ES-I3 (cell line): ENCODE results near the gene RTN4R.

ENCODE experiments used
- H3K36me3 ChIP-seq: 2 replicates; pipeline ENCODE4 v1.6.1; 2013; ENCODE audit warnings: mild to moderate bottlenecking, low read length, control low read depth, moderate library complexity; ENCODE audit not compliant: insufficient read depth
- H3K4me1 ChIP-seq: 2 replicates; pipeline ENCODE4 v1.6.1; 2013; ENCODE audit warnings: mild to moderate bottlenecking, control low read depth, low read length; ENCODE audit not compliant: insufficient read depth
- H3K9ac ChIP-seq: 2 replicates; pipeline ENCODE4 v1.6.1; 2013; ENCODE audit warnings: low read depth, mild to moderate bottlenecking, low read length, moderate library complexity
- H3K9me3 ChIP-seq: 2 replicates; pipeline ENCODE4 v1.6.1; 2013; ENCODE audit warnings: mild to moderate bottlenecking, low read length, moderate library complexity; ENCODE audit not compliant: control insufficient read depth, insufficient read depth

RTN4R gene

DNA sequence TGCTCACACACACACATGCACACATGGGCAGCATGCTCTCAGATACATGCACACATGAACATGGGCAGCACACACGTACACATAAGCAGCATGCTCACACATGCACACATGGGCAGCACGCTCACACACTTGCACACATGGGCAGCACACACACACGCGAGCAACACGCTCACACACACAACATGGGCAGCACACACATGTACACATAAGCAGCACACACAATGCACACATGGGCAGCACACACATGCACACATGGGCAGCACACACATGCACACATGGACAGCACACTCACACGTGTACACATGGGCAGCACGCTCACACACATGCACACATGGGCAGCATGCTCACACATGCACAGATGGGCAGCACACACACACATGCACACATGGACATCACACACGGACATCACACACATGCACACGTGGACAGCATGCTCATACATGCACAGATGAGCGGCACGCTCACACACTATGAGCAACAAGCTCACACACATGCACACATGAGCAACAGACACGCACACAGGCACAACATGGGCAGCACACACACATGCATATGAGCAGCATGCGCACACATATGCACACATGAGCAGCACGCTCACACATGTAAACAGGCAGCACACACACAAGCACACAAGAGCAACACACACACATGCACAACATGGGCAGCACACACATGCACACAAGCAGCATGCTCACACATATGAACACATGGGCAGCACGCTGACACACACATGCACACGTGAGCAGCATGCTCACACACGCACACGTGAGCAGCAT lies 43.0 kb downstream of the RTN4R start:
- Histone ChIP-seq H3K9me3 (no peaks in the 10 kb centered on the region), H3K4me1 (no peaks in the 10 kb centered on the region), H3K9ac (no peak overlapping the region), H3K36me3 (no peaks in the 10 kb centered on the region)

DNA sequence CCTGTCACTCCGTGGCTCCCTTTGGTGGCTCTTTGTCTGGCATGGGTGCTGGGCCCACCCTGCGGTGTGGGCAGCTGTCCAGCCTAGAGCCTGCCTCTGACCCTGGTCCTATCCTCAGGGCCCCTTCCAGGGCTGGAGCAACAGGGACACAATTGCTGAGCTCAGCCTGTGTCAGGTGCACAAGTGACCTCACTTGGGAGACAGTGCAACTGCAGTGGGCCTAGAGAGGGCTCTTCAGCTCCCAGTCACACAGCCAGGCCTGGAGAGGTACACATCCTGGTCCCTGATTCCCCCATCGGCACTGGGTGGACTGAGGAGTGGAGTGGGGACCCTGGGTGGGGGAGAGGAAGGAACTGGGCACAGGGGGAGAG lies 43.9 kb downstream of the RTN4R start:
- Histone ChIP-seq H3K36me3 (no peaks in the 10 kb centered on the region), H3K9ac (no peak overlapping the region), H3K9me3 (no peaks in the 10 kb centered on the region; the same call in 1 of the 2 replicates), H3K4me1 (no peaks in the 10 kb centered on the region)

DNA sequence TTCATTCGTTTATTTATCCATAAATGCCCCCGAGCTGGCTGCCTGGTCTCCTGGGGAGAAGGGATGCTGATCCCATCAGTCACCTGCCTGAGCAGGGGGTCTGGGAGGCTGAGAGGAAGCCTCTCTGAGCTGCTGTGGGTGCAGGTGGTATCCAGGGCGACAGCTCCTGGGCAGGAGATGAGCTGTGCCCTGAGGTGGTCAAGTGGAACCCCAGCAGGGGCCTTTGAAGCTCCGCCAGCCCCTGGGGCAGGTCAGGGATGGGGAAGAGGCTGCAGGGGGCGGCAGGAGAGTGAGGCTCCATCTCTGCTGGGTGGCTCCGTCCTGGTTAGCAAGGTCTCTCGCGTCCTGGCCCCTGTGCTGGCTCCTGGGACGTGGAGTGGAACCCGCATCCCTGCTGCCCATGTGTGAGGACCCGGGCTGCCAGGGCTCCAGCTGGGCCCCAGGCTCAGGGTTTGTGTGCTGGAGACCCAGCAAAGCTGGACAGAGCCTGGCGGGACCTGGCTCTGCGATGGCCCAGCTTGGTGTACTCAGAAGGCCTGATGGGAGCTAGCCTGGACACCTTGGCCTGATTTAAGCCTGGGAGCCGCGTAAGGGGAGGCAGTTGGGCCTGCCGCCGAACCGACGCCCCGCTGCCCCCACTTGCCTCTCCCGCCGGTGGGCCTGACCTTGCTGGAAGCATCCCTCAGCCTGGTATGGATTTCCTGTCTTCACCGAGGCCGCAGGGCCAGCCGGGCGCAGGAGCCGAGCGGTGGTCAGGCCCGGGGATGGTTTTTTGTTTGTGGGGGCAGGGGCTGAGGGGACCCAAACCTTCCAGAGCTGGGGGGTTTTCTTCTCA lies 44.5 kb downstream of the RTN4R start:
- no peak overlapping the region for H3K9ac ChIP-seq

DNA sequence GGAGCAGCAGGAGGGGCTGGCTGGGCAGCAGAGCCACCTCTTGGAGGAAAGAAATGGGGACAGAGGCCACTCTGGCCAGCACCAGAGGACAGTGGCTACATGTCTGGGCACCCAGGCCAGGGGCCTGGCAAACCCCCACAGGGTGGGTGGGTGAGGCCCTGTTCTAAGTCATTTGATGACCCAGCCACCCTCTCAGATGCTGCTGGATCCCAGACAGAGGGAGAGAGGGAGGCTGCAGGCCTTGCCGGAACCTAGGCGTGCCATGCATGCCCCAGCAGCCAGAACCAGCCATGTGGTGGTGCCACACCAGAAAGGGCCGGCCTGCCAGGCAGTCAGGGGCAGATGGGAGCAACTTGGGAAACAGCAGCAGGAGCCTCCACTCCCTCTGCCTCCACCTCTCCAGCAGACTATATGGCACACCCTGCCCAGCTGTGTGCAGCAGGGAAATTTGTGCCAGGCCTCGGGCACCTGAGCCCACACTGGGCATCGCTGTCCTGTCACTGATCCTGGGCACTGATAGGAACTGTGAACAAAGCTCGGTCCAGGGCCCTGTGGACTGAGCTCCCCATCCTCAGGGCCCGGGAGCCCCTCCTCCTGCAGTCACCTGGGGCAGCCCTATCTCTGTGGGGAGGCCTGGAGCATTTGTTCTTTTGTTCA lies 45.2 kb downstream of the RTN4R start:
- H3K4me1 ChIP-seq = no peaks in the 10 kb centered on the region
- no peak overlapping the region for H3K9ac ChIP-seq

More for the DNA sequence above, 44.5 kb downstream of the RTN4R start:
- Histone ChIP-seq H3K36me3 (no peaks in the 10 kb centered on the region), H3K4me1 (no peaks in the 10 kb centered on the region), H3K9me3 (no peaks in the 10 kb centered on the region; the same call in 1 of the 2 replicates)

GRCh38 chr22:20221421-20222340 lies 46.4 kb downstream of the RTN4R start:
- no peak overlapping the region for H3K9ac ChIP-seq
- H3K9me3 ChIP-seq = no peaks in the 10 kb centered on the region; the same call in 1 of the 2 replicates
- H3K4me1 ChIP-seq = no peaks in the 10 kb centered on the region
- no peaks in the 10 kb centered on the region for H3K36me3 ChIP-seq

More for the DNA sequence above, 45.2 kb downstream of the RTN4R start:
- H3K9me3 ChIP-seq = no peaks in the 10 kb centered on the region; the same call in 1 of the 2 replicates
- H3K36me3 ChIP-seq = no peaks in the 10 kb centered on the region

DNA sequence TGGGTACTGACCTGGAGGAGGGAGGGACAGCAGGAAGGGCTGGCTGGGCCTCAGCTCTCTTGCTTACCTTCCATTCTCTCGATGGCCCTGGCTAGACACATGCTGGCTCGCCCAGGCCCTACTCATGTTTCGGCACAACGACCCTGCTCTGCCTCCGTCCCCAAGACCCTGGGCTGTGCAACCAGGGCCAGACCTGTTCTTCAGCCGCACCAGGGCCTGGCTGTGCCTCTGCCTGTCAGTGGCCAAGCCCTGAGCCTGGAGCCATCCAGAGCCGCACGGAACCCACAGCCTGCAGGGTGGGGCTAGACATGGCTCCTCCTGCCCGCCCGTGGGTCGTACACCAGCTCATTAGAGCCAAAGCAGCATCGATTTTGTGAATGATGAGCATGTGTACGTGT lies 47.5 kb downstream of the RTN4R start:
- Histone ChIP-seq H3K4me1 (no peaks in the 10 kb centered on the region), H3K9ac (no peak overlapping the region), H3K9me3 (no peaks in the 10 kb centered on the region; the same call in 1 of the 2 replicates), H3K36me3 (no peaks in the 10 kb centered on the region)

- H3K9me3 ChIP-seq = no peaks in the 10 kb centered on the region; the same call in 1 of the 2 replicates
- no peaks in the 10 kb centered on the region for H3K4me1 ChIP-seq
- H3K9ac ChIP-seq = no peak overlapping the region
- H3K36me3 ChIP-seq = no peaks in the 10 kb centered on the region
Measured at GRCh38 chr22:20219667-20220628, 48.2 kb downstream of the RTN4R start.

DNA sequence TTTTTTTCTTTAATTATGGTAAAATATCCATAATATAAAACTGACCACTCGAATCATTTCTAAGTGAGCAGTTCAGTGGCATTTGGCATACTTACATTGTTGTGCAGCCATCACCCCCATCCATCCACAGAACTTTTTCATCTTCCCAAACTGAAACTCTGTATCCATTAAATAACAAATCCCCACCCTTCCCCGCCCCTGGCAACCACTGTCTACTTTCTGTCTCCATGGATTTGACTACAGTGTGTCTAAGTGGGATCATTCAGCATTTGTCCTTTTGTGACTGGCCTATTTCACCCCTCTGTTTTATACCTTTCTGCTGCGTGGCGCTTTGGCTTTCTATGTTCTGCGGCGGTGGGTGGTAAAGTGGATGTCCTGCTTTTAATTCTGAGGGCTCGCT lies 49.1 kb downstream of the RTN4R start:
- H3K9me3 ChIP-seq = no peaks in the 10 kb centered on the region; the same call in 1 of the 2 replicates
- no peaks in the 10 kb centered on the region for H3K4me1 ChIP-seq
- H3K9ac ChIP-seq = no peak overlapping the region
- H3K36me3 ChIP-seq = no peaks in the 10 kb centered on the region

DNA sequence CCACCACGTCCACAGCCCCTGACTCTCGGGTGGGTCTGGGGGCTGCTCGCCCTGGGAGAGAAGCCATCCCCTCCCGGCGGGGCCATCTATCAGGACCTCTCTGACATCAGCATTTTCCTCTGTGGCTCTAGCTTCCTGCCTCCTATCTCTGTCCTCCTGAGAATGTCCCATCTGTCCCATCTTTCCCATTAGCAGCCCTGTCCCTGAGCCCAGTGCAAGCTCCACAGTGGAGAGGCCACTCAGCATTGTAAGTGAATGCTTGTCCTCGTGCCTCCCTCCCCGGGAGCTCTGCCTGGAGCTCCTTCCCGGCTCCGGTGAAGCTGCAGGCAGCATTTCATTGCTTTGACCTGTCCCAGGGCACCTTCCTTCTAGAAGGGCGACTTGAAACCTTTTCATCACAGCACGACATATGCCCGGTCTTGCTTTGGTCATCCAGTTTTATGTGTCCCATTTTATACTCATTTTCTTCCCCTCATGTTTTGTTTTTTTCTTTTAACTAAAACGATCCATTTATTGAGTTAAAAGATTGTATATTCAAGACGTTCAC lies 49.7 kb downstream of the RTN4R start:
- no peaks in the 10 kb centered on the region for H3K4me1 ChIP-seq
- H3K9ac ChIP-seq = no peak overlapping the region
- no peaks in the 10 kb centered on the region for H3K36me3 ChIP-seq

DNA sequence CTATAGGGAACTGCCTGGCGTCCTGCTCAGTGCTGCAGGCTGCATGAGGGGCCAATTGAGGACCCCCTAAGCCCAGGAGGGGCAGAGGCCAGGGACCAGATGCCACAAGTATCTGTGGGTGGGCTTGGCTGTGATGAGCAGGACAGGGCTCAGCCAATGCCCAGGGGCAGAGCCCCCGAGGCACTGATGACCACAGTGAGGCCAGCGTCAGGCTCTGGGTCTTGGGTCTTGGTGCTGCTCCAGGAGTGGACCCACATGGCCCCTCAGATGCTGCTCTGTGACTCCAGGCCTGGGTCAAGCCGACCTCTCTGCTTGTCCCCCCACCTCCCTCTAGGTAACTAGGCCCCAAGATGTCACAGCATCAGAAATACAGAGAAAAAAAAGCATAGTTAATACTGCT lies 50.6 kb downstream of the RTN4R start:
- H3K9me3 ChIP-seq = no peaks in the 10 kb centered on the region; the same call in 1 of the 2 replicates
- H3K4me1 ChIP-seq = no peaks in the 10 kb centered on the region
- no peak overlapping the region for H3K9ac ChIP-seq
- no peaks in the 10 kb centered on the region for H3K36me3 ChIP-seq

More for the DNA sequence above, 49.7 kb downstream of the RTN4R start:
- no peaks in the 10 kb centered on the region; the same call in 1 of the 2 replicates for H3K9me3 ChIP-seq

- Histone ChIP-seq H3K9me3 (no peaks in the 10 kb centered on the region; the same call in 1 of the 2 replicates), H3K9ac (no peak overlapping the region), H3K4me1 (no peaks in the 10 kb centered on the region), H3K36me3 (no peaks in the 10 kb centered on the region)
Measured at GRCh38 chr22:20216863-20217499, 51.1 kb downstream of the RTN4R start.

DNA sequence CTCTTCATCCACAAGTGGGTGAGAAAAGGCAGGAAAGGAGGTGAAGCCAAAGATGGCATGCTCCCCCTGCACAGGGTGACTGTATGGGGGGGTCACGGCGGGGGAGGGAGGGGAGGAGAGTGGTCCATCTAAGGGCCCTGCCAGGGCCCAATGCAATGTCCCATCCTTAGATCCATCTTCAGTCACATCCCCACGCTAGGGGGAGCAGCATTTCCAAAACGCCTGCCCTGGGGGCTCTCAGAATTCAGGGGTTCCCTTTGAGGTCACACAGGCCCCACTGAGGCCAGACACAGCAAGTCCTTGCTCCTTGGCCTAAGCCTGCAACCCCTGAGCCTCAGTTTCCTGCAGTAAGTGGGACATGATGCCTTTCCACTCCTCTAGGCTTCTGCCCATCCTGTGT lies 52.4 kb downstream of the RTN4R start:
- Histone ChIP-seq H3K36me3 (no peaks in the 10 kb centered on the region), H3K4me1 (no peaks in the 10 kb centered on the region), H3K9ac (no peak overlapping the region), H3K9me3 (no peaks in the 10 kb centered on the region; the same call in 1 of the 2 replicates)
